Neural progenitor cell (in vitro differentiated cells): Measurements from ENCODE around the gene BAK1. TPM values are rescaled to one million over a fixed set of nuclear protein-coding genes. Genes with fewer than 3 reads are reported as not detected.

Source experiments
- DNase-seq: peaks from one replicate; pipeline ENCODE4 v3.0.0-alpha.2; 2016; ENCODE audit warnings: low spot score
- H2AFZ ChIP-seq: fragments of 200-600 bp; sonication (generic); replicated peaks from 2 replicates; pipeline ENCODE4 v1.6.1; 2016; ENCODE audit warnings: antibody characterized with exemption
- H3F3A ChIP-seq: fragments of 200-600 bp; sonication (generic); 2 replicates; pipeline ENCODE4 v1.6.1; 2016; ENCODE audit warnings: antibody characterized with exemption, low read depth
- H3K27ac ChIP-seq: fragments of 200-600 bp; sonication (generic); 2 replicates; pipeline ENCODE4 v1.5.1; 2016; ENCODE audit warnings: mild to moderate bottlenecking
- H3K27me3 ChIP-seq: fragments of 200-600 bp; sonication (generic); 2 replicates; pipeline ENCODE4 v1.6.1; 2016; ENCODE audit warnings: mild to moderate bottlenecking, moderate library complexity
- H3K36me3 ChIP-seq: fragments of 200-600 bp; sonication (generic); 2 replicates; pipeline ENCODE4 v1.5.1; 2016
- H3K4me1 ChIP-seq: fragments of 200-600 bp; sonication (generic); 2 replicates; pipeline ENCODE4 v1.6.1; 2016; ENCODE audit warnings: mixed run types
- H3K4me2 ChIP-seq: fragments of 200-600 bp; sonication (generic); 2 replicates; pipeline ENCODE4 v1.6.1; 2016
- H3K4me3 ChIP-seq: fragments of 200-600 bp; sonication (generic); 2 replicates; pipeline ENCODE4 v1.5.1; 2016
- H3K79me2 ChIP-seq: fragments of 200-600 bp; sonication (generic); 2 replicates; pipeline ENCODE4 v1.6.1; 2016; ENCODE audit warnings: low read depth
- H3K9ac ChIP-seq: fragments of 200-600 bp; sonication (generic); 2 replicates; pipeline ENCODE4 v1.6.1; 2016
- H3K9me3 ChIP-seq: fragments of 200-600 bp; sonication (generic); 2 replicates; pipeline ENCODE4 v1.5.1; 2016; ENCODE audit warnings: low read depth
- H4K20me1 ChIP-seq: fragments of 200-600 bp; sonication (generic); 2 replicates; pipeline ENCODE4 v1.6.1; 2016; ENCODE audit warnings: low read depth
- H3K27ac Mint-ChIP-seq: 3 replicates; pipeline ENCODE4 v1.8.0; 2021; ENCODE audit warnings: mixed read lengths
- H3K27me3 Mint-ChIP-seq: 2 replicates; pipeline ENCODE4 v1.8.0; 2022; ENCODE audit warnings: low read depth, mild to moderate bottlenecking, inconsistent platforms, moderate library complexity, mixed read lengths; ENCODE audit not compliant: insufficient read depth
- H3K36me3 Mint-ChIP-seq: 3 replicates; pipeline ENCODE4 v1.8.0; 2021; ENCODE audit warnings: mixed read lengths
- H3K4me1 Mint-ChIP-seq: 3 replicates; pipeline ENCODE4 v1.8.0; 2021; ENCODE audit warnings: mixed read lengths
- H3K4me3 Mint-ChIP-seq: 3 replicates; pipeline ENCODE4 v1.8.0; 2021; ENCODE audit warnings: mild to moderate bottlenecking, moderate library complexity, mixed read lengths
- H3K9me3 Mint-ChIP-seq: 3 replicates; pipeline ENCODE4 v1.8.0; 2020; ENCODE audit warnings: mixed read lengths
- EZH2 ChIP-seq: fragments of 200-600 bp; sonication (generic); IDR thresholded peaks from 2 replicates; pipeline ENCODE4 v1.6.1; 2017; ENCODE audit warnings: antibody characterized with exemption, mild to moderate bottlenecking, moderate library complexity
- EZH2phosphoT487 ChIP-seq: fragments of 200-600 bp; sonication (generic); IDR thresholded peaks from 2 replicates; pipeline ENCODE4 v1.6.1; 2017; ENCODE audit warnings: antibody characterized with exemption
- total RNA-seq: library from RNA; depleted of rRNA; stranded (reverse); fragments of >200 nt; gene quantifications from 2 replicates; pipeline ENCODE4 v1.2.3, GENCODE V29; 2015; ENCODE audit warnings: low replicate concordance
- TF ChIP-seq, protein P1 (sequence below): fragments of 200-600 bp; sonication (generic); IDR thresholded peaks from 2 replicates; pipeline ENCODE4 v1.5.1; 2017; ENCODE audit warnings: antibody characterized with exemption, mild to moderate bottlenecking

BAK1 gene
- 13.9 and 40.0 TPM in 2 replicates for total RNA-seq

DNA sequence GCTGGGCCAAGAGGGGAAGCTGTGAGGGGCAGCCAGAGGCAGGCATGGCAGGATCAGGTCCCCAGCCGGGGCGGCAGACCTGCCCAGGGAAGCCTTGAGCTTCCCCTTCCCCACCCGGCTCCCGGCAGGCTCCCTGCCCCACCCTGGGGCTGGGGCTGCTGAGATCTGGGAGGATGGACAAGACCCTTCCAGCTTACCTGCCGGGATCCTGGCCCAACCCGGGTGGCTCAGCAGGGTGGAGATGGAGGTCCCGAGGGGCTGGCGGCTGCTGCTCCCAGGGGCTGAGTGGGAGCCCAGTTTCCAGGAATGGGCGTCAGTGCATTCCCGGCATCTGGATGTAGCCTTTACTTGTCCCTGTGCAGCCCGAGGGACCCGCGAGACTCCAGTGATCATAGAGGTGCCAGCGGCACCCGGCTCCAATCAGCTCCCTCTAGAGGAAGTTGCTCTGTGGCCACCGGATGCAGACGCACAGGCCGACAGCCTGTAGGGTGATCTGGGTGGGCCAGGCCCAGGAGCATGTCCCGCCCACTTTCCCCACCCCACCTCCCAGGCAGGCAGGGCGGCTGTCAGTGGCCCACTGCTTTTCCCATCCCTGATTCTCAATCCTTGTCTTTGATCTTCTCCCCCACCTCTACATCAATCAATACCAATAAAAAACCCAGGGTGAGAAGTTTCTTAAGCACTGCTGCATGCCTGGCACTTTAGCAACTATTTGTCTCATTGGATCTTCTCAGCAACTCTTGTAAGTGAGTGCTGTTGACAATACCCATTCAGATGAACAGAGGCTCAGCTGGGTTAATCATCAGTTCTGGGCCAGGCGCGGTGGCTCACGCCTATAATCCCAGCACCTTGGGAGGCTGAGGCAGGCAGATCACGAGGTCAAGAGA lies at the start of gene BAK1:
Gene BAK1 (minus strand): TSS at position 449 of the 887 bp plus-strand sequence. CDS start 2,672 bp downstream, outside the sequence.
- no peaks in the 10 kb centered on the region for H4K20me1 ChIP-seq
- peaks cover 21% of the 10 kb centered on the region for H3K79me2 ChIP-seq
- no peaks in the 10 kb centered on the region for H3K36me3 ChIP-seq
- H3K9ac ChIP-seq, result peak within 1 kb of the TSS; percentile 85
- Mint-ChIP-seq H3K4me3 (peak within 1 kb of the TSS; percentile 88), H3K9me3 (no peaks in the 10 kb centered on the region), H3K4me1 (peaks cover 17% of the 10 kb centered on the region), H3K36me3 (peaks cover 6% of the 10 kb centered on the region), H3K27me3 (peaks cover 4% of the 10 kb centered on the region), H3K27ac (peak within 1 kb of the TSS; percentile 34)
- TF ChIP-seq, protein P1, sequence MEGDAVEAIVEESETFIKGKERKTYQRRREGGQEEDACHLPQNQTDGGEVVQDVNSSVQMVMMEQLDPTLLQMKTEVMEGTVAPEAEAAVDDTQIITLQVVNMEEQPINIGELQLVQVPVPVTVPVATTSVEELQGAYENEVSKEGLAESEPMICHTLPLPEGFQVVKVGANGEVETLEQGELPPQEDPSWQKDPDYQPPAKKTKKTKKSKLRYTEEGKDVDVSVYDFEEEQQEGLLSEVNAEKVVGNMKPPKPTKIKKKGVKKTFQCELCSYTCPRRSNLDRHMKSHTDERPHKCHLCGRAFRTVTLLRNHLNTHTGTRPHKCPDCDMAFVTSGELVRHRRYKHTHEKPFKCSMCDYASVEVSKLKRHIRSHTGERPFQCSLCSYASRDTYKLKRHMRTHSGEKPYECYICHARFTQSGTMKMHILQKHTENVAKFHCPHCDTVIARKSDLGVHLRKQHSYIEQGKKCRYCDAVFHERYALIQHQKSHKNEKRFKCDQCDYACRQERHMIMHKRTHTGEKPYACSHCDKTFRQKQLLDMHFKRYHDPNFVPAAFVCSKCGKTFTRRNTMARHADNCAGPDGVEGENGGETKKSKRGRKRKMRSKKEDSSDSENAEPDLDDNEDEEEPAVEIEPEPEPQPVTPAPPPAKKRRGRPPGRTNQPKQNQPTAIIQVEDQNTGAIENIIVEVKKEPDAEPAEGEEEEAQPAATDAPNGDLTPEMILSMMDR, result peak; percentile 56
- TF ChIP-seq EZH2, result no peak
- H3F3A ChIP-seq, result peaks cover 17% of the 10 kb centered on the region
- H3K27me3 ChIP-seq, result no peaks in the 10 kb centered on the region
- H3K4me1 ChIP-seq, result no peaks in the 10 kb centered on the region
- H3K4me3 ChIP-seq, result peak within 1 kb of the TSS; percentile 89
- H3K27ac ChIP-seq, result no peak within 1 kb of the TSS
- H3K9me3 ChIP-seq, result no peaks in the 10 kb centered on the region
- H2AFZ ChIP-seq, result peak within 1 kb of the TSS; percentile 73
- peak; percentile 95 for DNase-seq
- peak within 1 kb of the TSS; percentile 97 for H3K4me2 ChIP-seq

DNA sequence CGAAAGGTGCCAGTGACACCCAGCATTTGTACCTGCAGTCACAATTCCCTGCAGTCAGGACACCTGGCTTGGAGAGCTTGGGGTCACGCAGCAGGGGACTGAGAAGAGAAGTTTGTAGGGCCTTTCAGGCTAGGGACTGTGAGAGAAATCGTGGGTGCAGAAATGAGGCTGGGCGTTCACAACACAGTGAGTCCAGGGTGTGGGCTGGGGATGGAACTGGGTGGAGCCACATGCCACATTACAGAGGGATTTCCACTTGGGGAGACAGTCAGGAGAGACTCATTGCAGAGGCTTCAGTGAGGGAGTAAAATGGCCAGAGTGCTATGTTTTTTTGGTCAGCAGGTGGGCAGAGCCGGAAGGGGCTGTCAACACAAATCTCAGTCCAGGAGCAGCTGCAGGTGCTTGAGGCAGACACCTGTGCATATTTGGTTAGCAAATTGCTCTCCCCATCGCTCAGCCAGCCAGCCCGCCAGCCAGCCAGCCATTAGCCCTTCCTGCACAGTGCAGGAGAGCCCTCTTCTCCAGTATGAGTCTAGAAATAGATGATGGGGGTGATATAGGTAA lies 48.4 kb upstream of the BAK1 start:
- H3F3A ChIP-seq, result peaks cover 11% of the 10 kb centered on the region
- H2AFZ ChIP-seq, result no peak overlapping the region
- TF ChIP-seq, protein P1, result no peak
- TF ChIP-seq EZH2phosphoT487 (no peak), EZH2 (no peak)
- H3K9me3 ChIP-seq, result no peaks in the 10 kb centered on the region
- H3K4me2 ChIP-seq, result no peak overlapping the region
- peaks cover 29% of the 10 kb centered on the region for H3K4me1 ChIP-seq
- no peaks in the 10 kb centered on the region for H3K36me3 ChIP-seq
- Mint-ChIP-seq H3K4me3 (no peak overlapping the region), H3K9me3 (no peaks in the 10 kb centered on the region), H3K4me1 (peaks cover 28% of the 10 kb centered on the region), H3K36me3 (no peaks in the 10 kb centered on the region), H3K27me3 (peaks cover 30% of the 10 kb centered on the region), H3K27ac (no peak overlapping the region)
- H3K27me3 ChIP-seq, result peaks cover 9% of the 10 kb centered on the region
- H4K20me1 ChIP-seq, result peaks cover 4% of the 10 kb centered on the region
- DNase-seq, result no peak
- no peak overlapping the region for H3K27ac ChIP-seq
- no peak overlapping the region for H3K4me3 ChIP-seq
- H3K9ac ChIP-seq, result no peak overlapping the region
- no peaks in the 10 kb centered on the region for H3K79me2 ChIP-seq

DNA sequence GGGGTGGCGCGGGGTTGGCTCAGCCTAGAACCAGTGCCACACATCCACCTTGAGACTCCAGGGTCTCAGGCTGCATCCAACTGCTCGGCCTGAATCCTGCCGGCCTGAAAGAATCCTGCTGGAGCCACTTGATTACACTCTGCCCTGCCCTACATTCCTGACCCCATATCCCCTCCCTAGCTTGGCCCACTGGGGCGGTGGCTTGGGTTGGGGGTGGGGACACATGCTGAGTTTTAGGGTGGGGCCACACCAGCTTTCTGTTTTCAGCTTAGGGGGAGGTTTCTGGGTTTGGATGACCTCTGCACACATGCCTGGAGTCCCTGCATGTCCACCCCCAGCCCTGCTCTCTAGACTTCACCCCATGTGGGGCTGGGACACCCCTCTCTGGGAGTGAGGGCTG lies 47.8 kb upstream of the BAK1 start:
- H3K4me1 ChIP-seq, result peaks cover 25% of the 10 kb centered on the region
- no peak overlapping the region for H3K27ac Mint-ChIP-seq
- peaks cover 5% of the 10 kb centered on the region for H3K27me3 ChIP-seq
- H3K4me1 Mint-ChIP-seq, result peaks cover 27% of the 10 kb centered on the region
- no peak overlapping the region for H3K4me3 ChIP-seq
- peaks cover 7% of the 10 kb centered on the region for H3F3A ChIP-seq
- H3K9me3 Mint-ChIP-seq, result no peaks in the 10 kb centered on the region
- H3K9ac ChIP-seq, result no peak overlapping the region
- no peak overlapping the region for H3K4me3 Mint-ChIP-seq
- TF ChIP-seq EZH2 (no peak), EZH2phosphoT487 (no peak)
- H3K4me2 ChIP-seq, result no peak overlapping the region
- peaks cover 2% of the 10 kb centered on the region for H4K20me1 ChIP-seq
- H3K27me3 Mint-ChIP-seq, result peaks cover 35% of the 10 kb centered on the region
- H3K36me3 Mint-ChIP-seq, result no peaks in the 10 kb centered on the region
- H2AFZ ChIP-seq, result no peak overlapping the region
- no peaks in the 10 kb centered on the region for H3K79me2 ChIP-seq
- H3K36me3 ChIP-seq, result no peaks in the 10 kb centered on the region
- no peak overlapping the region for H3K27ac ChIP-seq
- DNase-seq, result peak; percentile 37
- no peaks in the 10 kb centered on the region for H3K9me3 ChIP-seq
